Breast epithelium (tissue), 3 donors: Measurements from ENCODE around the gene PIP5K1B.

Experiments used
- POLR2A ChIP-seq: fragments of 450-650 bp; IDR thresholded peaks from one replicate; pipeline ENCODE4 v1.6.1; 2016; ENCODE audit warnings: antibody characterized with exemption, mild to moderate bottlenecking, moderate library complexity
- POLR2AphosphoS5 ChIP-seq, 3 donors: sonication (generic); formaldehyde crosslinking; IDR thresholded peaks; one replicate each; pipeline ENCODE4 v1.6.1; 2017; ENCODE audit warnings: antibody characterized with exemption in 3 of 3
- TF ChIP-seq, protein P1 (sequence below), 3 donors: fragments of 450-650 bp; IDR thresholded peaks; one replicate each; pipeline ENCODE4 v1.5.1; 2016 to 2017; ENCODE audit warnings: antibody characterized with exemption in 3 of 3, mild to moderate bottlenecking in 3 of 3, moderate library complexity in 3 of 3

DNA sequence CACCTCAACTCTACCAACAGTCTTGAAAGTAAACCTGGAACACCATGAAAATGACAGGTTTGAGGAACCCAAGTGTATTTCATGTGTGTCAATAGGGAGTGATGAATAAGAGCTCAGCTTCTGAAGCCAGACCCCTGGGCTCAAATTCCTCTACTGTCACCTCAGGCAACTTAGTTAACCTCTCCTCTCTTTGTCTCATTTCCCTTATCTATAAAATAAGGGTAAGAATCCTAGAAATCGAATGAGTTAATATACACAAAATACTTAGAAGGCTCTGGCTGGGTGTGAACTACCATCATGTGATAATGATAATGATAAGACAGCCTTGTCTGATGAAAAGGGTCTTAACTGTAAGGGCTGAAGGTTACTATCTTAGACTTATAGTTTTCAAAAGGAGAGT, 66.3 kb downstream of the PIP5K1B start:
- TF ChIP-seq, protein P1, sequence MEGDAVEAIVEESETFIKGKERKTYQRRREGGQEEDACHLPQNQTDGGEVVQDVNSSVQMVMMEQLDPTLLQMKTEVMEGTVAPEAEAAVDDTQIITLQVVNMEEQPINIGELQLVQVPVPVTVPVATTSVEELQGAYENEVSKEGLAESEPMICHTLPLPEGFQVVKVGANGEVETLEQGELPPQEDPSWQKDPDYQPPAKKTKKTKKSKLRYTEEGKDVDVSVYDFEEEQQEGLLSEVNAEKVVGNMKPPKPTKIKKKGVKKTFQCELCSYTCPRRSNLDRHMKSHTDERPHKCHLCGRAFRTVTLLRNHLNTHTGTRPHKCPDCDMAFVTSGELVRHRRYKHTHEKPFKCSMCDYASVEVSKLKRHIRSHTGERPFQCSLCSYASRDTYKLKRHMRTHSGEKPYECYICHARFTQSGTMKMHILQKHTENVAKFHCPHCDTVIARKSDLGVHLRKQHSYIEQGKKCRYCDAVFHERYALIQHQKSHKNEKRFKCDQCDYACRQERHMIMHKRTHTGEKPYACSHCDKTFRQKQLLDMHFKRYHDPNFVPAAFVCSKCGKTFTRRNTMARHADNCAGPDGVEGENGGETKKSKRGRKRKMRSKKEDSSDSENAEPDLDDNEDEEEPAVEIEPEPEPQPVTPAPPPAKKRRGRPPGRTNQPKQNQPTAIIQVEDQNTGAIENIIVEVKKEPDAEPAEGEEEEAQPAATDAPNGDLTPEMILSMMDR (IDR thresholded peaks at IDR 0.05): no peak
- no peak for TF ChIP-seq POLR2A
- TF ChIP-seq POLR2AphosphoS5 (IDR thresholded peaks at IDR 0.05): no peak
